ENCODE measurements around the gene SORL1.
"Not testable (repeated sequence)": the region's sequence is repeated elsewhere in the genome, so short reads cannot be mapped to it uniquely, and the experiment has no call there.

Gene SORL1, protein sequence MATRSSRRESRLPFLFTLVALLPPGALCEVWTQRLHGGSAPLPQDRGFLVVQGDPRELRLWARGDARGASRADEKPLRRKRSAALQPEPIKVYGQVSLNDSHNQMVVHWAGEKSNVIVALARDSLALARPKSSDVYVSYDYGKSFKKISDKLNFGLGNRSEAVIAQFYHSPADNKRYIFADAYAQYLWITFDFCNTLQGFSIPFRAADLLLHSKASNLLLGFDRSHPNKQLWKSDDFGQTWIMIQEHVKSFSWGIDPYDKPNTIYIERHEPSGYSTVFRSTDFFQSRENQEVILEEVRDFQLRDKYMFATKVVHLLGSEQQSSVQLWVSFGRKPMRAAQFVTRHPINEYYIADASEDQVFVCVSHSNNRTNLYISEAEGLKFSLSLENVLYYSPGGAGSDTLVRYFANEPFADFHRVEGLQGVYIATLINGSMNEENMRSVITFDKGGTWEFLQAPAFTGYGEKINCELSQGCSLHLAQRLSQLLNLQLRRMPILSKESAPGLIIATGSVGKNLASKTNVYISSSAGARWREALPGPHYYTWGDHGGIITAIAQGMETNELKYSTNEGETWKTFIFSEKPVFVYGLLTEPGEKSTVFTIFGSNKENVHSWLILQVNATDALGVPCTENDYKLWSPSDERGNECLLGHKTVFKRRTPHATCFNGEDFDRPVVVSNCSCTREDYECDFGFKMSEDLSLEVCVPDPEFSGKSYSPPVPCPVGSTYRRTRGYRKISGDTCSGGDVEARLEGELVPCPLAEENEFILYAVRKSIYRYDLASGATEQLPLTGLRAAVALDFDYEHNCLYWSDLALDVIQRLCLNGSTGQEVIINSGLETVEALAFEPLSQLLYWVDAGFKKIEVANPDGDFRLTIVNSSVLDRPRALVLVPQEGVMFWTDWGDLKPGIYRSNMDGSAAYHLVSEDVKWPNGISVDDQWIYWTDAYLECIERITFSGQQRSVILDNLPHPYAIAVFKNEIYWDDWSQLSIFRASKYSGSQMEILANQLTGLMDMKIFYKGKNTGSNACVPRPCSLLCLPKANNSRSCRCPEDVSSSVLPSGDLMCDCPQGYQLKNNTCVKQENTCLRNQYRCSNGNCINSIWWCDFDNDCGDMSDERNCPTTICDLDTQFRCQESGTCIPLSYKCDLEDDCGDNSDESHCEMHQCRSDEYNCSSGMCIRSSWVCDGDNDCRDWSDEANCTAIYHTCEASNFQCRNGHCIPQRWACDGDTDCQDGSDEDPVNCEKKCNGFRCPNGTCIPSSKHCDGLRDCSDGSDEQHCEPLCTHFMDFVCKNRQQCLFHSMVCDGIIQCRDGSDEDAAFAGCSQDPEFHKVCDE (N-terminal part only)

GRCh38 chr11:121451986-121452608 is at the start of gene SORL1:
SORL1 (plus strand) TSS chr11:121452314; CDS start chr11:121452332, 18 bp downstream.
- in situ Hi-C loops (cut with HindIII; ENCODE audit: low pct_ligation_motif_present, low sequenced_read_pairs): no loop called here
- DNase-seq: no peak
- no peak within 1 kb of the TSS for H3K27ac ChIP-seq

GRCh38 chr11:121405646-121406045 is 46.5 kb upstream of the SORL1 start:
- in situ Hi-C loops (cut with HindIII; ENCODE audit: low pct_ligation_motif_present, low sequenced_read_pairs): no loop called here
- no peak for TF ChIP-seq CTCF (IDR thresholded peaks at IDR 0.05; ENCODE audit: low read depth, low read length, missing control alignments)
- Histone ChIP-seq H3K4me3 (ENCODE audit: low read depth, low read length) (no peak overlapping the region), H3K27me3 (replicated peaks) (no peaks in the 10 kb centered on the region), H3K36me3 (replicated peaks) (no peaks in the 10 kb centered on the region), H3K27ac (no peak overlapping the region)
- DNase-seq: no peak

More at GRCh38 chr11:121451986-121452608, at the start of gene SORL1:
- H3K36me3 ChIP-seq (replicated peaks): no peaks in the 10 kb centered on the region
- peak; percentile 60 for TF ChIP-seq CTCF (IDR thresholded peaks at IDR 0.05; ENCODE audit: low read depth, low read length, missing control alignments)
- H3K27me3 ChIP-seq (replicated peaks): peaks cover 42% of the 10 kb centered on the region
- H3K4me3 ChIP-seq (ENCODE audit: low read depth, low read length): peak within 1 kb of the TSS; percentile 47

DNA sequence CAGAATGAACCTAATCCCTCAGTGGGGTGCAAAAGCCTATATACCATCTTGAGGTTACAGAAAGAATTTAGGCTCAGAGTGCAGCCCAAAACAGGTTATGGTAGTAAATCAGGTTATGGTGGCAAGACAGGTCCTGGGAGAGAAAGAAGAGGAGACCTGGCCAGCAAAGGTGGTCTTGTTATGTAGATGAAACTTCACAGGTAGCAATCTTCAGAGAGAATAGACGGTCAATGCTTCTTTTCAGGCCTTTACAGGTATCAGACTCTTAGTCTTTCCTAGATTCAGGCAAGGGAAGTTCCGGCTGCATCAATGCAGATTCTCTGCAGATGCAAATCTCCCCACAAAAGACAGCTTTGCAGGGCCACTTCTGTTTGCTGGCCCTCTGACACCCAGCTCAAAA is 45.8 kb upstream of the SORL1 start:
- no peak for TF ChIP-seq CTCF (IDR thresholded peaks at IDR 0.05; ENCODE audit: low read depth, low read length, missing control alignments)
- in situ Hi-C loops (cut with HindIII; ENCODE audit: low pct_ligation_motif_present, low sequenced_read_pairs): no loop called here
- DNase-seq: no peak
- Histone ChIP-seq H3K4me3 (ENCODE audit: low read depth, low read length) (no peak overlapping the region), H3K27me3 (replicated peaks) (no peaks in the 10 kb centered on the region), H3K27ac (no peak overlapping the region), H3K36me3 (replicated peaks) (no peaks in the 10 kb centered on the region)

- no peaks in the 10 kb centered on the region for H3K27me3 ChIP-seq (replicated peaks)
- H3K36me3 ChIP-seq (replicated peaks): no peaks in the 10 kb centered on the region
- no peak for DNase-seq
- H3K27ac ChIP-seq: no peak overlapping the region
- no peak for TF ChIP-seq CTCF (IDR thresholded peaks at IDR 0.05; ENCODE audit: low read depth, low read length, missing control alignments)
- in situ Hi-C loops (cut with HindIII; ENCODE audit: low pct_ligation_motif_present, low sequenced_read_pairs): no loop called here
- H3K4me3 ChIP-seq (ENCODE audit: low read depth, low read length): no peak overlapping the region
Measured at GRCh38 chr11:121408830-121409229, 43.3 kb upstream of the SORL1 start.

- DNase-seq; H3K27me3 ChIP-seq (replicated peaks); H3K4me3 ChIP-seq (ENCODE audit: low read depth, low read length); H3K27ac ChIP-seq; H3K36me3 ChIP-seq (replicated peaks); in situ Hi-C loops (cut with HindIII; ENCODE audit: low pct_ligation_motif_present, low sequenced_read_pairs): not testable (repeated sequence)
Measured at GRCh38 chr11:121410041-121410440, 42.1 kb upstream of the SORL1 start.

DNA sequence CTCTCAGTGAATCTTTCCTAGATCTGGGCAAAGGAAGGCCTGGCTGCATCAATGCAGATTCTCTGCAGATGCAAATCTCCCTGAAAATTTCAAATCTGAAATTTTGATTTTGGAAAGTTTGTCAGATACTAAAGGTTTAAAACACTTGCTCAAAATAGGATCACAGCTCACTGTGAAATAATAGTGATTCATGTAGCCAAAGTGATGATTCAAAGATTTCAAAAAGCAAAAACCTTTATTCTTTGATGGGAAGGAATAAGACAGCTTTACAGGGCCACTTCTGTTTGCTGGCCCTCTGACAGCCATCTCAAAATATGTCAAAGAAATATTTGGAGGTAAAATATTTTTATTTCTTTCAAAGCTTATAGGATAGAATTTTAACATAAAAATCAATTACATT is 40.8 kb upstream of the SORL1 start:
- H3K27me3 ChIP-seq (replicated peaks); in situ Hi-C loops (cut with HindIII; ENCODE audit: low pct_ligation_motif_present, low sequenced_read_pairs); H3K36me3 ChIP-seq (replicated peaks); DNase-seq; H3K4me3 ChIP-seq (ENCODE audit: low read depth, low read length); H3K27ac ChIP-seq: not testable (repeated sequence)

Data from brain microvascular endothelial cell (primary cell).